ENCODE results near the gene ZNF394.
A peak's percentile ranks its signal among the peaks of the same experiment; 100 is the strongest.

The ZNF394 gene

DNA sequence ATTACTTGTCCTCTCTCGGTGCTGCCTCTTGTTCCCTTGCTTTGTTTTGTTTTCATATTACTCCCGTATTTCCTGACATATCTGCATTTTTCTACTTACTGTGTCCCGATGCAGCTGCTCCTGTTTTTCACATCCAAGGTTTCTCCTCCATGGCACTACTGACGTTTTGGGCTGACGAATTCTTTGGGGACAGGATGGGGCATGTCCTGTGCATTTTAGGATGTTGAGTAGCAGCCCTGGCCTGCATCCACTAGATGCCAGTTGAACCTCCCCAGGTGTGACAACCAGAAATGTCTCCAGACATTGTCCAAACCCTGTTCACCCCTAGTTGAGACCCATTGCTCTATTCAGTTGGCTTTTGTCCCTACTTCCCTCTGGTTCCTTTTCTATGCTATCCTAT lies 15.0 kb downstream of the ZNF394 start:
- Histone ChIP-seq H3K9ac (no peak overlapping the region), H3K27ac (no peak overlapping the region), H3K4me3 (ENCODE audit: low read depth, low read length) (no peak overlapping the region), H3K4me2 (ENCODE audit: low read length) (no peak overlapping the region), H3K36me3 (ENCODE audit: control insufficient read depth, insufficient read depth, low read length) (no peaks in the 10 kb centered on the region), H3K79me2 (no peaks in the 10 kb centered on the region), H3K27me3 (ENCODE audit: control insufficient read depth, insufficient read depth, low read length) (no peaks in the 10 kb centered on the region), H3K9me3 (ENCODE audit: control insufficient read depth, low read length) (no peaks in the 10 kb centered on the region), H3K4me1 (no peaks in the 10 kb centered on the region), H2AFZ (no peak overlapping the region)
- TF ChIP-seq, protein P1, sequence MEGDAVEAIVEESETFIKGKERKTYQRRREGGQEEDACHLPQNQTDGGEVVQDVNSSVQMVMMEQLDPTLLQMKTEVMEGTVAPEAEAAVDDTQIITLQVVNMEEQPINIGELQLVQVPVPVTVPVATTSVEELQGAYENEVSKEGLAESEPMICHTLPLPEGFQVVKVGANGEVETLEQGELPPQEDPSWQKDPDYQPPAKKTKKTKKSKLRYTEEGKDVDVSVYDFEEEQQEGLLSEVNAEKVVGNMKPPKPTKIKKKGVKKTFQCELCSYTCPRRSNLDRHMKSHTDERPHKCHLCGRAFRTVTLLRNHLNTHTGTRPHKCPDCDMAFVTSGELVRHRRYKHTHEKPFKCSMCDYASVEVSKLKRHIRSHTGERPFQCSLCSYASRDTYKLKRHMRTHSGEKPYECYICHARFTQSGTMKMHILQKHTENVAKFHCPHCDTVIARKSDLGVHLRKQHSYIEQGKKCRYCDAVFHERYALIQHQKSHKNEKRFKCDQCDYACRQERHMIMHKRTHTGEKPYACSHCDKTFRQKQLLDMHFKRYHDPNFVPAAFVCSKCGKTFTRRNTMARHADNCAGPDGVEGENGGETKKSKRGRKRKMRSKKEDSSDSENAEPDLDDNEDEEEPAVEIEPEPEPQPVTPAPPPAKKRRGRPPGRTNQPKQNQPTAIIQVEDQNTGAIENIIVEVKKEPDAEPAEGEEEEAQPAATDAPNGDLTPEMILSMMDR (IDR thresholded peaks at IDR 0.05) = no peak

DNA sequence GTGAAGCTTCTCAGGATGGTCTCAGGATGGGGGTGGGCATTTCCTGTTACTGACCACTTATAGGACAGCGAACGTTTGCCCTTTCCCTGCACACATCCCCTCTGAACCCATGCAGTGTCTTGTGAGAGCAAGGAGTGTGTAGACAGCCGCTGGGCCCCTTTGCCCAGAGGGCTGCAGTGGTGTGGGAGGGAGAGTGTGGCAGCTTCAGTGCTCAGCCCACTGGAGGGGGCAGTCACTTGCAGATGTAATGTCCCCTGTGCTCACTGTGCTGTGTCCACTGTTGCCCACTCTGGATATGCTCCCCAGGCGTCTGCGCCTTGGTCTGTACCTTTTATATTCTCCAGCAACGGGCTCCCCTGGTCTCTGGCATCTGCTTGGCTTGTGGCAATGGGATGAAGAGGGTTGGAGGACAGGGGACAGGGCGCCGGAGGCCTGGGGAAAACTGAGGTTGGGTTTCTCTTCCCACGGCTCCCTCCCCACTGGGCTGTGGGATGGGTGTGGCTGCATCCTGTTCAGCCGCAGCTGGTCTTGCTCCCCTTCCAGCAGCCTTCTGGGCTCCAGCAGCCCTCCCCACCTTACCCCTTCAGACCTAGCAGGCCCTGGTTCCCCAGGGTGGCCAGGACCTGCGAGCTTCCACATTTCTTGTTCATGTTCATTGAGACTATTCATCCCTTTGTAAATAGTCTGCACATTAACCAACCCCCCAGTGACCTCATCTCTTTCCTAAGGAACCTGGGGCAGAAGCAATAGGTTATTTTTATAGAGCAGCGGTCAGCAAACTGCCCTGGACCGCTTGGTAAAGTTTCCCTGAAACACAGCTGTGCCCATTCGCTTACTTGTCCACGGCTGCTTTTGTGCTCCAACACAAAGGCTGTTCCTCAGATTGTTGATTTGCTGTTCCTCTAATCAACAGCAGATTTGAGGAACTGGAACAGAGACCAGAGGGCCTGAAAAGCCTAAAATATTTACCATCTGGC lies 21.3 kb downstream of the ZNF394 start:
- Histone ChIP-seq H3K4me3 (ENCODE audit: low read depth, low read length) (no peak overlapping the region), H3K79me2 (peaks cover 9% of the 10 kb centered on the region), H3K27ac (no peak overlapping the region), H3K9me3 (ENCODE audit: control insufficient read depth, low read length) (no peaks in the 10 kb centered on the region), H3K36me3 (ENCODE audit: control insufficient read depth, insufficient read depth, low read length) (no peaks in the 10 kb centered on the region), H2AFZ (no peak overlapping the region), H3K9ac (no peak overlapping the region), H3K4me1 (peaks cover 2% of the 10 kb centered on the region), H3K27me3 (ENCODE audit: control insufficient read depth, insufficient read depth, low read length) (no peaks in the 10 kb centered on the region), H3K4me2 (ENCODE audit: low read length) (no peak overlapping the region)
- TF ChIP-seq, protein P1 (IDR thresholded peaks at IDR 0.05) = no peak

DNA sequence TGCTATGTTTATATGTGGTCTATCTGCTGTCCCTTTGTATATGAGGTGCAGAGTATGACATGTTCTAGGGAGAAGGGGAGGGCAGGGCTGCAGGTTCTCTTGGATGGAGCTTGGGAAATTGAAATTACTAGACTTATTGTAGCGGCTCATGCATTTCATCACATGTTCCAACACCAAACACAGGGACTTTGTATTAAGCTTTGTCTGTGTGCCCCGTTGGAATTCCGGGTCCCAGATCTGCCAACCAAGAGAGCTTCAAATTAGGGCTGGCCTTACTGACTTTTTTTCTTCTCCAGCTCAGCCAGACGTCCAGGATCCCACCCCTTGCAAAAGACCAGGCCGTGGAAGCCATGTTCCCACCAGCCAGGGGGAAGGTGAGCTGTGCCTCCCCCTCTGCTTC lies 24.0 kb downstream of the ZNF394 start:
- no peak overlapping the region for H3K27ac ChIP-seq
- peaks cover 13% of the 10 kb centered on the region for H3K79me2 ChIP-seq
- H3K4me2 ChIP-seq (ENCODE audit: low read length) = no peak overlapping the region
- H3K4me3 ChIP-seq (ENCODE audit: low read depth, low read length) = no peak overlapping the region
- H3K4me1 ChIP-seq = peaks cover 2% of the 10 kb centered on the region
- no peak overlapping the region for H3K9ac ChIP-seq
- H3K36me3 ChIP-seq (ENCODE audit: control insufficient read depth, insufficient read depth, low read length) = no peaks in the 10 kb centered on the region
- H2AFZ ChIP-seq = no peak overlapping the region
- no peaks in the 10 kb centered on the region for H3K27me3 ChIP-seq (ENCODE audit: control insufficient read depth, insufficient read depth, low read length)
- H3K9me3 ChIP-seq (ENCODE audit: control insufficient read depth, low read length) = no peaks in the 10 kb centered on the region
- TF ChIP-seq, protein P1 (IDR thresholded peaks at IDR 0.05) = no peak

DNA sequence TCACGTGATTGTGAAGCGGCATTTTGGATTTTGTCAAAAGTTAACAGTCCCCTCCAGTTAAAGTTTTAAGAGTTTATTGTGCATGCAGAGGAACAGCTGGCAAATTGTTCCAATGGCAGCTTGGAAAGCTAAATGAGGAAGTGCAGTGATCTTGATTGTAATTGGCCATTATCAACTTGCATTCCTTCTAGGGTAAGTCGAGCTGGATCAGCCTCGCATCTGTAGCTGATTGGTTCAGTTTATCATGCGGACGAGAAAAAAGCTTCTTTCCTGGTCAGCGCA lies 26.8 kb downstream of the ZNF394 start:
- peak overlapping the region; percentile 37 for H3K27ac ChIP-seq

More for the DNA sequence above, 26.8 kb downstream of the ZNF394 start:
- H2AFZ ChIP-seq = peak overlapping the region; percentile 92
- TF ChIP-seq, protein P1 (IDR thresholded peaks at IDR 0.05) = no peak
- H3K4me2 ChIP-seq (ENCODE audit: low read length) = peak overlapping the region; percentile 68
- peak overlapping the region; percentile 77 for H3K4me3 ChIP-seq (ENCODE audit: low read depth, low read length)
- no peaks in the 10 kb centered on the region for H3K9me3 ChIP-seq (ENCODE audit: control insufficient read depth, low read length)
- no peaks in the 10 kb centered on the region for H3K27me3 ChIP-seq (ENCODE audit: control insufficient read depth, insufficient read depth, low read length)
- peaks cover 13% of the 10 kb centered on the region for H3K79me2 ChIP-seq
- no peak overlapping the region for H3K9ac ChIP-seq
- H3K4me1 ChIP-seq = peaks cover 2% of the 10 kb centered on the region
- H3K36me3 ChIP-seq (ENCODE audit: control insufficient read depth, insufficient read depth, low read length) = no peaks in the 10 kb centered on the region

Measured in parathyroid adenoma (tissue), 2 donors.